ENCODE measurements around the gene TOR1B.

GRCh38 chr9:129785866-129786265 is 17.1 kb upstream of the TOR1B start:
- TF ChIP-seq POLR2A (IDR thresholded peaks at IDR 0.05) (no peak), CTCF (IDR thresholded peaks at IDR 0.05) (no peak)
